Brain microvascular endothelial cell (primary cell): ENCODE data around the gene CCNYL1.
"Not testable (repeated sequence)": the region's sequence is repeated elsewhere in the genome, so short reads cannot be mapped to it uniquely, and the experiment has no call there.

Experiments
- DNase-seq: peaks from one replicate; pipeline ENCODE4 v3.0.0-alpha.2; 2020
- H3K27ac ChIP-seq: fragments of 250-450 bp; sonication (Bioruptor Pico); 2 replicates; pipeline ENCODE4 v1.5.1; 2020; ENCODE audit warnings: mild to moderate bottlenecking, moderate library complexity
- H3K27me3 ChIP-seq: fragments of 250-450 bp; sonication (Bioruptor Pico); replicated peaks from 2 replicates; pipeline ENCODE4 v1.5.1; 2020; ENCODE audit warnings: mild to moderate bottlenecking
- H3K36me3 ChIP-seq: fragments of 250-450 bp; sonication (Bioruptor Pico); replicated peaks from 2 replicates; pipeline ENCODE4 v1.5.1; 2020; ENCODE audit warnings: mild to moderate bottlenecking
- H3K4me3 ChIP-seq: 2 replicates; pipeline ENCODE4 v1.5.1; 2011; ENCODE audit warnings: low read depth, mild to moderate bottlenecking, control low read depth, low read length, moderate library complexity
- in situ Hi-C: cut with HindIII; loops from 2 replicates; pipeline ENCODE4 v1.10.0; 2017; ENCODE audit warnings: low sequenced_read_pairs, low pct_ligation_motif_present
- TF ChIP-seq, protein P1 (sequence below): IDR thresholded peaks from 2 replicates; pipeline ENCODE4 v1.5.1; 2011; ENCODE audit warnings: low read depth, mild to moderate bottlenecking, moderate library complexity, low read length, control low read depth, inconsistent platforms; ENCODE audit errors: missing control alignments

The CCNYL1 gene

DNA sequence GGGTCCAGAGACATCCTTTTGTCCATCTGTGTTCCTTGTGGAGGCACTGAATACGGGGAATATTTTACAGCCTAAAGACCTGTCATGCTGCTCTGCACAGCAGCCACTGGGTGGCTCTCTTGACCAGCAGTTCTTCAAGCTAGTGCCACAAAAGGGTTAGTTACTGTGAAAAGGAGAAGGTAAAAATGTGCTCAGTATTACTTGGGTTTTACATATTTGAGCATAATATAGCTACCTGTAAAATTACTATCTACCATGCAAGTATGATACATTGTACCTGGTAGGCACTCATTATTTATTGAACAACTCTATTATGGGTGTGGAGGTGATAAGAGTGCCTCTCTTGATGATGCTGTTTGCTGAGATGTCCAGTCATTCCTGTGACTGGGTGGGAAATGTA is 34.7 kb downstream of the CCNYL1 start:
- in situ Hi-C loops: loop anchor here (25.0 kb wide), 1 partner anchor 316 kb away; no protein-coding TSS in a partner anchor
- H3K27me3 ChIP-seq: no peaks in the 10 kb centered on the region
- DNase-seq: peak; percentile 56
- no peak overlapping the region for H3K27ac ChIP-seq
- H3K4me3 ChIP-seq: no peak overlapping the region
- TF ChIP-seq, protein P1, sequence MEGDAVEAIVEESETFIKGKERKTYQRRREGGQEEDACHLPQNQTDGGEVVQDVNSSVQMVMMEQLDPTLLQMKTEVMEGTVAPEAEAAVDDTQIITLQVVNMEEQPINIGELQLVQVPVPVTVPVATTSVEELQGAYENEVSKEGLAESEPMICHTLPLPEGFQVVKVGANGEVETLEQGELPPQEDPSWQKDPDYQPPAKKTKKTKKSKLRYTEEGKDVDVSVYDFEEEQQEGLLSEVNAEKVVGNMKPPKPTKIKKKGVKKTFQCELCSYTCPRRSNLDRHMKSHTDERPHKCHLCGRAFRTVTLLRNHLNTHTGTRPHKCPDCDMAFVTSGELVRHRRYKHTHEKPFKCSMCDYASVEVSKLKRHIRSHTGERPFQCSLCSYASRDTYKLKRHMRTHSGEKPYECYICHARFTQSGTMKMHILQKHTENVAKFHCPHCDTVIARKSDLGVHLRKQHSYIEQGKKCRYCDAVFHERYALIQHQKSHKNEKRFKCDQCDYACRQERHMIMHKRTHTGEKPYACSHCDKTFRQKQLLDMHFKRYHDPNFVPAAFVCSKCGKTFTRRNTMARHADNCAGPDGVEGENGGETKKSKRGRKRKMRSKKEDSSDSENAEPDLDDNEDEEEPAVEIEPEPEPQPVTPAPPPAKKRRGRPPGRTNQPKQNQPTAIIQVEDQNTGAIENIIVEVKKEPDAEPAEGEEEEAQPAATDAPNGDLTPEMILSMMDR: peak; percentile 97
- H3K36me3 ChIP-seq: peaks cover 27% of the 10 kb centered on the region

DNA sequence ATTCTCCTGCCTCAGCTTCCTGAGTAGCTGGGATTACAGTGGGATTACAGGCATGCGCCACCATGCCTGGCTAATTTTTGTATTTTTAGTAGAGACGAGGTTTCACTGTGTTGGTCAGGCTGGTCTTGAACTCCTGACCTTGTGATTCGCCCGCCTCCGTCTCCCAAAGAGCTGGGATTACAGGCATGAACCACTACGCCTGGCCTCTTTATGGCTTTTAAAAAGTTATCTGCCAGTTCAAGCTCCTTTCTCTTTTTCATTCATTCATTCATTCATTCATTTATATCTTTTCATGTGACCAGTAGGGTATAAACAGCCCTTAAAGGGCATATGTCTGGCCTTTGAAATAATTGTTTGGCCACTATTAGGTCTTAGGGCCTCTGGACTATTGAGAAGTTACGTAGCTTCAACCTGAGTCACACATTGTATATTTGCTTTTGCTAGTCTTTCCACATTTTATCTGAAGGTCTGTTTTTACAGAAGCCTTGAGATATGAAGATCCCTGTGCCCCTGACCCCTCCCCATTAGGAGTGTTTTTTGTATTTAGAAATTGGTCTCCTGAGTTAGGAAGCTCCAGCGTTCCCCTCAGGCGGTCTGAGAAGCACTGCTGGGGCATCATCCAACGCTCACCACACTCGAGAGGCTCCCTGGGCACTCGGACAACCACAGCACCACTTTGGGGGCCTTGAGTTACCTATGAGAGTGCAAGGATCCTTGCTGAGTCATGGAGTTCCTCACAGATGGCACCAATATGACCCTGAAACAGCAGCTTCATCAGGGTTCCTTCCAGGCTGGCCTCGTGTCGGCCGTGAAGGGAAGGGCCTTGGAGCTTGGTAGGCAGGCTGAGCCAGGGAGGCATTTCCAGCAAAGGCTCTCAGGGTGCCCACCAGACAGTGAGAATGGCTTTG is 36.5 kb downstream of the CCNYL1 start:
- DNase-seq: no peak
- Histone ChIP-seq H3K27me3 (no peaks in the 10 kb centered on the region), H3K27ac (no peak overlapping the region), H3K4me3 (no peak overlapping the region), H3K36me3 (peaks cover 23% of the 10 kb centered on the region)
- in situ Hi-C loops: loop anchor here (25.0 kb wide), 1 partner anchor 314 kb away; no protein-coding TSS in a partner anchor
- TF ChIP-seq, protein P1: no peak

DNA sequence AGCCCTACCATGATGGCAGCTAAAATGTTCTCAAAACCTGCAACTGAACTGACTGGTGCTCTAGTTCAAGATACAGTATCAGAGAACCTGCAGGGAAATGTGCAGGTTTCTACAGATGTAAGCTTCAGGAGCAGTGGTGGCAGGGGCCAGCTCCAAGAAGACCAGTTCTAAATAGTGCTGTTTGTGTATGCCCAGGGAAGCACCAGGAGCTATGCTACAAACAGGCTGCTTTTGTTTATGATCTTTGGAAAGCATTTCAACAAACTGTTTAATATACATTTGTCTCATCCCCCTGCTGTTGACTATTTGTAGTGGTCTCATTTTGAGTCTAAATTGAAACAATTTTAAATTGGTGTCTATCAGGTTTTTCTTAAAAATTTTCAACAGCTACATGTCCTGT is 37.6 kb downstream of the CCNYL1 start:
- TF ChIP-seq, protein P1: no peak

DNA sequence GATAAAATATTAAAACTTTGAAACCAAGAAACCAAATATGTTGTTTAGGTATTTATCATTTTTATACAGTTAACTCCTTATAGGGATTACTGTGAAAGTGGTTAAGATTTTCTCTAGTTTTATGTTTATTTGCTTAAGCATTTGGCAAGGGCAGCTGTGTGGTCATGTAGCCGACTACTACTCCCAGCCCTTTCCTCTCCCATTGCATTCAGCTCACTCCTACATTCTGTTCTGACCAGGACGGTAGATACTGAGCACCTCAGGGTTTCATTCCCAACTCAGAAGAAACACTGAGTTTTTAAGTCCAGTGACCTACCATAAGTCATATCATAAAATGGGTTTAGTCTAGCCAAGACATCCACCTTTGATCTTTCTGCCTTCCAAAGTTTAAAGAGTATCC is 38.4 kb downstream of the CCNYL1 start:
- no peak overlapping the region for H3K27ac ChIP-seq
- H3K27me3 ChIP-seq: no peaks in the 10 kb centered on the region
- in situ Hi-C loops: loop anchor here (25.0 kb wide), 1 partner anchor 312 kb away; no protein-coding TSS in a partner anchor
- no peak overlapping the region for H3K4me3 ChIP-seq
- peaks cover 17% of the 10 kb centered on the region for H3K36me3 ChIP-seq
- DNase-seq: no peak
- TF ChIP-seq, protein P1: no peak

More for the DNA sequence above, 37.6 kb downstream of the CCNYL1 start:
- Histone ChIP-seq H3K36me3 (peaks cover 19% of the 10 kb centered on the region), H3K4me3 (no peak overlapping the region), H3K27ac (no peak overlapping the region), H3K27me3 (no peaks in the 10 kb centered on the region)
- in situ Hi-C loops: loop anchor here (25.0 kb wide), 1 partner anchor 313 kb away; no protein-coding TSS in a partner anchor
- DNase-seq: no peak

DNA sequence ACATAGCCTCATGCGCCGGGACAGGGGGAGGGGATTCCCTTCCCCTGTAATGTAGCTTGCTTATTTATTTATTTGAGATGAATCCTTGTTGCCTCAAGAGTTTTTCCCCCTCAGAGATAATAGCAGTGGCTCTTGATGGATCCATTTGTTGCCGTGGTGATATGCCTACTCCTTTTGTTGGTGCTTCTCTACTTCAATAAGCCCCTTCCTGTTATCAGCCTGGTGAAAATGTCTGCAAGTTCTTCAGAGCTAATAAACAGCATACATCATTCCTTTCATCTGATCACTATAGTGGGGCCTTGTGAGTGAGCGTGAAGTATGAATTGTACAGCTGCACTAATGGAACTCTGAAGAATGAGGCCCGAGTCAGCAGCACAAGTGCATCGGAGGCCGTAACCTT is 38.9 kb downstream of the CCNYL1 start:
- no peak for DNase-seq
- TF ChIP-seq, protein P1: no peak
- Histone ChIP-seq H3K27ac (no peak overlapping the region), H3K36me3 (peaks cover 17% of the 10 kb centered on the region), H3K27me3 (no peaks in the 10 kb centered on the region), H3K4me3 (no peak overlapping the region)
- in situ Hi-C loops: no loop called here

DNA sequence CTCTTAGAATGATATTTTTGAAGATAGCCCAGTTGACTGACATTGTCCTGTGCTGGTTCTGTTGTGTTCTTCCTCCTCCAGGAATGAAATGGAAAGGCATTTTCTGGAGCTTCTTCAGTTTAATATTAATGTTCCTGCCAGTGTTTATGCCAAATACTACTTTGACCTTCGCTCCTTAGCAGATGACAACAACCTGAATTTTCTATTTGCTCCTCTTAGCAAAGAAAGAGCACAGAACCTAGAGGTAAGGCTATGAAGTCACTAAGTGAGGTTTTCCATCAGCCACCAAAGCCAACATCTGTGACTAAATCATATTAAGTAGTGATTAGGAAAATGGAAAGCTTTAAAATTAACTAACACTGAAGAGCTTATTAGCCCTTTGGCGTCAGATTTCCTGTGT is 39.4 kb downstream of the CCNYL1 start:
- Histone ChIP-seq H3K36me3 (peaks cover 17% of the 10 kb centered on the region), H3K27me3 (no peaks in the 10 kb centered on the region), H3K4me3 (no peak overlapping the region), H3K27ac (no peak overlapping the region)
- TF ChIP-seq, protein P1: no peak
- no peak for DNase-seq
- in situ Hi-C loops: no loop called here

DNA sequence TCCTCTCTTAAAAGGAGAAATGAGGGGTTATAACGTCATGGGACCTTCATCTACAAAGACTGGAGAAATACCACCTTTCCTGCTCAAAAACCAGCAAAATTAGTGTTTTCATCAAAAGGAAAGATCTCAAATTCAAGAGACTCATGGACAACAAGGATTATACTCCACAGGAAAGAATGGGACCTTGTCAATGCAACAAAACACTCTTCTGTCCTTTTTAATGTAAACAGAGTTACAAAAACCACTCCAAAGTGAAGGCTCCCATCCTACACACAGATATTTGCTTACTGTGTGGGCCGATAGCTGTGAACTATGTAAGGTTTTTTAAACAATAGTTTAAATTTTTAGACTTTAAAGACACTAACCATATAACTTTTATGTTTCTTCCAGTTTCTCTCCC is 42.2 kb downstream of the CCNYL1 start:
- H3K27ac ChIP-seq, H3K4me3 ChIP-seq, DNase-seq, H3K36me3 ChIP-seq, in situ Hi-C loops, H3K27me3 ChIP-seq: not testable (repeated sequence)
